GM13977 (cell line): Measurements from ENCODE around the gene PIGH.

Source experiments
- DNase-seq: peaks from one replicate; pipeline ENCODE4 v3.0.0; 2012; ENCODE audit warnings: low spot score
- in situ Hi-C: fragments of 300-500 bp; cut with MboI; formaldehyde crosslinking; loops from one replicate; pipeline ENCODE4 v1.12.0; 2022; ENCODE audit warnings: low sequenced_read_pairs, low pct_unique_long_range_greater_than_20kb, mixed read lengths, inconsistent platforms; ENCODE audit not compliant: unreplicated experiment
- TF ChIP-seq, protein P1 (sequence below): IDR thresholded peaks from 2 replicates; pipeline ENCODE4 v1.5.1; 2012; ENCODE audit warnings: mild to moderate bottlenecking, control low read depth; ENCODE audit not compliant: insufficient read depth; ENCODE audit errors: extremely low read depth, missing control alignments

Gene PIGH

DNA sequence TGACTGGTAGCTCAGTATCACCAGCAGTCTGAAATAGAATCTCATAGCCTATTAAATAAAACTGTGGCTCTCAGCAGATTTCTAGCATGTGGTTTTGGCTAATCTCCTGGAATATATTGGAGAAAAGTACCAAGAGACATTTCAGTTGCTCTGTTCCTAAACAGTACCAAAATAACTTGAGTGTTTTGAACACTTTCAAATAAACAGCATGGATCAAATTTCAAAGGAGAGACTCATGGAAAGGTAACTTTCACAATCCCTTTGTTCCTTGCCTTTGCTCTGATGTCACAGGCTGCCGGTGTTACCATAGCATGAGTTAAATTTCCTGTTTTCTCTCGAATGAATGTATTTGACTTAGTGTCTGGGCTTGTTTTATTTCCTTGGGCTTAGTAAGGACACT is 23.0 kb upstream of the PIGH start:
- TF ChIP-seq, protein P1, sequence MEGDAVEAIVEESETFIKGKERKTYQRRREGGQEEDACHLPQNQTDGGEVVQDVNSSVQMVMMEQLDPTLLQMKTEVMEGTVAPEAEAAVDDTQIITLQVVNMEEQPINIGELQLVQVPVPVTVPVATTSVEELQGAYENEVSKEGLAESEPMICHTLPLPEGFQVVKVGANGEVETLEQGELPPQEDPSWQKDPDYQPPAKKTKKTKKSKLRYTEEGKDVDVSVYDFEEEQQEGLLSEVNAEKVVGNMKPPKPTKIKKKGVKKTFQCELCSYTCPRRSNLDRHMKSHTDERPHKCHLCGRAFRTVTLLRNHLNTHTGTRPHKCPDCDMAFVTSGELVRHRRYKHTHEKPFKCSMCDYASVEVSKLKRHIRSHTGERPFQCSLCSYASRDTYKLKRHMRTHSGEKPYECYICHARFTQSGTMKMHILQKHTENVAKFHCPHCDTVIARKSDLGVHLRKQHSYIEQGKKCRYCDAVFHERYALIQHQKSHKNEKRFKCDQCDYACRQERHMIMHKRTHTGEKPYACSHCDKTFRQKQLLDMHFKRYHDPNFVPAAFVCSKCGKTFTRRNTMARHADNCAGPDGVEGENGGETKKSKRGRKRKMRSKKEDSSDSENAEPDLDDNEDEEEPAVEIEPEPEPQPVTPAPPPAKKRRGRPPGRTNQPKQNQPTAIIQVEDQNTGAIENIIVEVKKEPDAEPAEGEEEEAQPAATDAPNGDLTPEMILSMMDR, result no peak
- in situ Hi-C loops, result no loop called here
- no peak for DNase-seq

DNA sequence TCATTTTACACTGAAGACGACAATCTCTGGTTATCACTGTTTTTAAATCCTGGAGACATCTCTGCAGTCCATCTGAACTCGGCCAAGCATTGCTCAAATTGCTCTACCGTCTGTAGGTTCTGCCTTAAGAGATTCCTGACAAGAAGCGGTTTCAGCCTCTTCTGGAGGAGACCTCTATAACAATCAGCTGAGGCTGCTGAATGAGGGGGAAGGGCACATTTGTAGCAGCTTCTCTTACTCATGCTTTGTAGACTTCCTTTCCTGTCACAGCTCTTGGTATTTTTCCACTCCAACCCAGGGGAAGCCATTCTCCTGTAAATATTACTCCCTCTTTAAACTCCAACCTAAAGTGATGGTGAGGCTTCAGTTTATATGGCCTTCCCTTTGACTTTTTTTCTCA is 22.6 kb upstream of the PIGH start:
- in situ Hi-C loops, result no loop called here
- TF ChIP-seq, protein P1, result no peak
- DNase-seq, result no peak

DNA sequence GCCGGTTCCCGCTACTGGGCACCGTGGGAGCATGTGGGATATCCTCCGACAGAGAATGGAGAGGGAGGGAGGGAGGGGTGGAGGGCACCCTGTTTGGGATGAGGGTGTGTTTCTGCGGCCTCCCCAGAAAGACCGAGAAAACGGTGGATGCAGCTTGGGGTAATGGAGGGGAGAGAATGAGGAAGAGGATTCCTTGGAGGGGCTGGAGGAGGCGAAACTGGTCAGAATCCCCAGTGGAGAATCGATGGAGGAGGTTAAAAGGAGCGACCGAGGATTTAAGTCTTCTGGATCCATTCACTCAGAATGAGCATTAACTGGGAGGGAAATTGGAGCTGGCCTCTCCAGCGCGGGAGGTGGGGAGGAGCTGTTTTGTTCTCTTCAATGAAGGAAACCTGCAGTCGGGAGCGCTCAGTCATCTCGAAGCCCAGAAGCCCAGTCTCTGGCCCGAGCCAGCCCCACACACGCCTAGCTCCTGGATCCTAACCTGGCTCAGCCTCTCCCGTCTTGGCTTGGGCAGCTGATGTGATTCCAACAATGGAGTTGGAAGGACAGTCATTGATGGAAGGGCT is 20.2 kb upstream of the PIGH start:
- in situ Hi-C loops, result no loop called here
- no peak for DNase-seq

DNA sequence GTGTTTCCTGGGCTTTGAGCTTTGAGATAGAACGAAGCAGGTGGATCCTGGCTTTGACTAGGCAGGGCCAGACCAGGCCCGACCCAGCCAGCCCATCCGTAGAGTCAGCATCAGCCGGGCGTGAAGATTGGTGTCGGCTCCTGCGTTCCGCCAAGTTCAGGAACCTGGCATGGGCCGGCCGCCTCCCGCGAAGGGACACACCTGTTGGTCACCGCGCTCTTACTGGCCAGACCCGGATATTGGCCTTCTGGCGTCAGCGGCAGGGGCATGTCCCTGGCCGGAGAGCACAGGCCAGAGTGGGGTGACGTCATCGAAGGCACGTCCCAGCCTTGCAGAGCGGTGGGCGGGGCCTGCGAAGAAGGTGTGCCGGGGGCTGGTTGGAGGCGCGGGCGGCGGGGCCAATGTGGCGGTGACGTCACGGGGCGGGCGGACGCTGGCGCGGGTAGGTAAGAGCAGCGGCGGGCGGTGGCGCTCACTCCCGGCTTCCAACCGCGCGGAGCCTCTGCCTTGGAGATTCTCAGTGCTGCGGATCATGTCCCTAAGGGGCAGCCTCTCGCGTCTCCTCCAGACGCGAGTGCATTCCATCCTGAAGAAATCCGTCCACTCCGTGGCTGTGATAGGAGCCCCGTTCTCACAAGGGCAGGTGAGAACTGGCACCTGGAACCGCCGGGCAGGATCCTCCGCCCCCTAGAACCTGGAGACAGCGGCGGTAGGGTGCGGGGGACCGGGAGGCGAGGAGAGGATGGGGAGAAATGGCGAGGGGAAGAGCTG is 19.6 kb upstream of the PIGH start, which contains the start of gene ARG2:
TSS of gene ARG2 (plus strand) at position 475 of the 771 bp plus-strand sequence. CDS start at position 533, 58 bp downstream.
- TF ChIP-seq, protein P1, result peak; percentile 29
- in situ Hi-C loops, result no loop called here
- peak; percentile 95 for DNase-seq

More for the DNA sequence above, 20.2 kb upstream of the PIGH start:
- TF ChIP-seq, protein P1, result no peak

DNA sequence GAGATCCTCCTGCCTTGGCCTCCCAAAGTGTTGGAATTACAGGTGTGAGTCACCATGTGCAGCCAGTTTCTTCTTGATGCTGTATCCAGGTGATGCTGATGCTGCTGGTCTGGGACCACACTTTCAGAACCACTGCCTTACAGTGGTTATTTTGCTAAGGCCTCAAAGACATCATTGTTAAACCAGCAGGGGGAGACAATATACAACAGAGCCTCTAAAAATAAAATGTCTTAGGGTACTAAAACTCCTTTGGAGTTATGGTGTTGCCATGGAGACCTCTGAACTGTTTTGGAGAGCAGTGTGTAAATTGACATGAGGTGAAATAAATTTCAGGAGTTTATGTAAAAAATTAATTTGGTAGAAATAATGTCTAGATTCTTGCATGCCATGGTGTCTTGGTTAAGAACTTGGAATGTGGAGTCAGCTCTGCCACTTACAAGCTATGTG is 18.6 kb upstream of the PIGH start:
- in situ Hi-C loops, result no loop called here
- TF ChIP-seq, protein P1, result peak; percentile 65
- peak; percentile 68 for DNase-seq

DNA sequence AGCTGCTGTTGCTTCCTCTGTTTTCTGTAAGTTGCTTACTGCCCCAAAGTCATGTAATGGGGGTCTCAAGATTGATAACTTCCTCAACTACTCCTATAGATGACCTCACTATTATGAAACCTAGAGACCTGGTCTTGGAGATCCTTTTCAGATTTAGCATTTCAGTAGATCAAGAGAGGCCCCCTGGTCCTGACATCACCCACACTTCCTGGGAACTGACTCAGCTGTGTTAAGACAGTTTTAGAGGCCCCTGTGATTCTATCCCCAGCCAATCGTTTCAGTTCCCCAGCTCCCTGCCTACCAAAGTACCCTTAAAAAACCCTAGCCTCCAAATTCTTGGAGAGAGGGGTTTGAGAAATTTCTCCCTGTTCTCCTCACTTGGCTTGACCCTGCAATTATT is 10.4 kb upstream of the PIGH start:
- TF ChIP-seq, protein P1, result no peak
- in situ Hi-C loops, result no loop called here

More for the DNA sequence above, 10.4 kb upstream of the PIGH start:
- no peak for DNase-seq
